GM21360 (cell line): ENCODE measurements around the gene ULBP2.
"Not testable (repeated sequence)": the region's sequence is repeated elsewhere in the genome, so short reads cannot be mapped to it uniquely, and the experiment has no call there.

Experiments
- ATAC-seq: cut with Tn5 transposase; IDR thresholded peaks from one replicate; pipeline ENCODE4 v1.9.1; 2021; ENCODE audit warnings: mild to moderate bottlenecking, moderate library complexity; ENCODE audit not compliant: unreplicated experiment

ULBP2 gene

DNA sequence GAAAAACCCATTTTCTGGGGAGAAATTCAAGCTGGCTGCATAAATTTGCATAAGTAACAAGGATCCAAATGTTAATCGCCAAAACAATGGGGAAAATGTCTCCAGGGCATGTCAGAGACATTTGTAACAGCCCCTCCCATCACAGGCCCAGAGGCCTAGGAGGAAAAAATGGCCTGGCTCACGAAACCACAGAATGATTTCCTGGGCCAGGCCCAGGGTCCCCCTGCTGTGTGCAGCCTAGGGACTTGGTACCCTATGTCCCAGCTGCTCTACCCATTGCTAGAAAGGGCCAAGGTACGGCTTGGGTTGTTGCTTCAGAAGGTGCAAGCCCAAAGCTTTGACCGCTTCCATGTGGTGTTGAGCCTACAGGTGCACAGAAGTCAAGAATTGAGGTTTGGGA is 33.3 kb upstream of the ULBP2 start:
- ATAC-seq: not testable (repeated sequence)

- ATAC-seq: no peak
Measured at GRCh38 chr6:149909701-149910470, 31.9 kb upstream of the ULBP2 start.

- no peak for ATAC-seq
Measured at GRCh38 chr6:149910721-149911151, 31.1 kb upstream of the ULBP2 start.

DNA sequence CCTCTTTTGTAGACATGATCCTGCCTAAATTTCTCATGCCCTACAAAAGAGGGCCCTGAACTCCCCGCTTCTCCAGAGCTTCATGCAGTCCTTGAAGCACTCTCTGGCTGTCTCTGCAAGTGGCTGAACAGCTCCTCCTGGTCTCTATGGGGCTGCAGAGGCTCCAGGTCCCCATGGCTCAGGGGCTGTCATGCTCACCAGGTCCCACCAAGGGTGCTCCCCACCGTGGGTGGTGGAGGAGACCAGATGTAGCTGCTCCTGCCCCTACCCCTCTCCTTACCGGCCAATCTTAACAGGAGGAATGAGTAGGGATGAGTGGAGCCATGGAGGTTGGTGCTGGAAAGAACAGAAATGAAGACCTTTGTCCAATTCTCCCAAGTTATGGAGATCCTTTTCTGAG is 29.1 kb upstream of the ULBP2 start:
- not testable (repeated sequence) for ATAC-seq

DNA sequence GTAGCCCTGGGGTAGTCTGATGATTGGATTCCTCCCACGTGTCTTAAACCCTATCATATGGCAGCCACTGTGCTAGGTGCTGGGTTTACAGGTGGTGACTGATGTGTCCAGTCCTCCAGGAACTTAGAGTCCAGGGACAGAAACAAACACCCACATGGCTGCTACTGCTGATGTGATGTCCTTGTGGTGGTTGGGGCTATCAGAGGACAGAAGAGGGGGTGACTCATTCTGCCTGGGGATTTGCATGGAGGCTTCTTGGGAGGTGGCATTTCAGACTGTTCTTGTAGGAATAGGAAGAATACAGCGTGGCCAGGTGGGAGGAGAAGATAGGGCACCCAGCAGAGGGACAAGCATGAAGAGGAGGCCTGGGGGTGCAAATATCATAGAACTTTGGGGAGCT is 28.7 kb upstream of the ULBP2 start:
- no peak for ATAC-seq

- no peak for ATAC-seq
Measured at GRCh38 chr6:149913540-149914240, 28.1 kb upstream of the ULBP2 start.

DNA sequence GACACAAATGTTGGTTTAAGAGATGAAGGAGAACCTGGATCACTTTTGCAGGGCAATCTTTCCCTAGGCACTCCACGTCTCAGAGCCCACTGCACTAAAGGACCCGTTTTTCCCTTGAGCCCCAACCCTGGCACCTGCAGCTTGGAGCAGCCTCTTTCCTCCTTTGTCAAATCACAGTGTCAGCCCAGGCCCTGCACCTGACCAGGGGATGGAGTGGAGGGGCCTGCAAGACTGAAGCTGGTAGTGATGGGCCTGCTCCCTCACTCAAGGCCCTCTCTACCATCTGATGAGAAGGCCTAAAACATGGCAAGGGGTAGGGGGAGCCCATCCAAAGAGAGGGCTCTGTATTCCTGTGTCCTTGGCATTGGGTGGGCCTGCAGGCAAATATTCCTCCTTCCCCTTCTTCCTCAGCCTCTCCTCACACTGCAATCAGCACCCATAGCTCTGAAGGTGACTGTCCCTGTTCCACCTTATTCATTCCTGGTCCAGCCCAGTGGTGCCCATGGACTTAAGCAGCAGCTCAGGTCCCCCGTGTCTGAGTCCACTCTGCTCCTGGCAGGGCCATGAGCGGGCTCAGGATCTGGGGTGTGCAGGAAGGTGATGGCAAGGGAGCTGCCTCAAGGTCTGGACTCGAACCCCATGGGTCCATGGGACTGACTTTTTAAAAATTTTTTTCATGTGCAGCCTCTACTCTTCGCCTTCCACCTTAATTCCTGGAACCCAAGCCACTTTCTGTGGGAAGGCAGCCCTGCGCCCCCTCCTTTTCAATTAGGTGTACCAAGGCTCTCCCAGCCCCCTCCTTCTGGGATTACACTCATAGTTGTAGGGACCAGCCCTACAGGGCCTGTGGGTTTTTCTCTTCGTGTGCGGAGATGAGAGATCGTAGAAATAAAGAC is 25.6 kb upstream of the ULBP2 start:
- ATAC-seq: no peak

DNA sequence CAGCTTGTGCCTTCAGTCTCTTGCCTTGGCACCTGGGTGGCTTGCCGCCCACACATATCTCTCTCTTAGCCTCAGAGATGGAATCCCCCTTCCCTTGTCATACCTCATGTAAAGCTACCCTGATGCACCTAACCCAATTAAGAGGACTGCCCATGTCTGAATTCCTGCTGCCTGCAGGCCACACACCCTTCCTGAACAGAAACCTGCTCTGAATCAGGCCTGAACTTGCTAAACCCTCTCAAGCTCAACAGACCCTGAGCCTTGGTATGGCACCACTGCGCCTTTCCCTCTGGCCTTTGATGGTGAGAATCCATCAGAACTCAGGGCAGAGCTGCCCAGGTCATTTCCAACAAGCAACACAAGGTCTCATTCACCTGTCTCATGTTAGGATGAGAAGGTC is 24.1 kb upstream of the ULBP2 start:
- no peak for ATAC-seq

DNA sequence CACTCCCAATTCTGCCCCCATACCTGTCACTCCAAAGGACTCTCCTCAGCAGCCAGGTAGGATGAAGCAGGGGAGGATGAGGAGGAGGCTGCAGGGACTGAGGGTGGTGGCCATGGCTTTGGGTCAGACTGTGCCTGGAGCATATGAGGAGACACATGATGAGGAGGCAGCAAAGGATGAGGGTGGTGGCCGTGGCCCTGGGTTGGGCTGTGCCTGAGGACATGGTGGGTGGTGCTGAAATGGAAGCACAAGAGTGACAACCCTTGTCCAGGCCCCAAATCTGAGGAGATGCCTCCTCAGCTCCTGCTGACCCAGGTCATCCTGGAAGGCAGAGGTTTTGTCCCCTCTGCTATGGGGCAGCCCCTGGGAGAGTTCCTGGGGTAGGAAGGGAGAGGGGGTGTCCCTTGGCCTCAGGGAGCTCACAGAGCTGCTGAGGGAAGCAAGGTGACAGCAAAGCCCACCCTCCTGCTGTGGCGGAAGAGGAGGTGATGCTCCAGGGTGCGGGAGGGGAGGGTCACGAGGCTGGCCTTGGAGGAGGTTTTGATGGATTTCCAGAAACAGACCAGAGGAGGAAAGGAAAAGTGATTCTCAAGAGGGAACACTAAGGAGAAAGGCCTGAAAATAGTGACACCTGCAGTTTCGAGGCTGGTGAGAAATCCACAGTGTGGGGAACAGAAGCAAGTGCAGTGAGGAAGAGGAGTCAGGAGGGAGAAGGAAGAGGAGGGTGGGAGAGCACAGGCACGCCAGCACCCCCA is 23.5 kb upstream of the ULBP2 start:
- ATAC-seq: no peak

- ATAC-seq: not testable (repeated sequence)
Measured at GRCh38 chr6:149919126-149919833, 22.5 kb upstream of the ULBP2 start.

DNA sequence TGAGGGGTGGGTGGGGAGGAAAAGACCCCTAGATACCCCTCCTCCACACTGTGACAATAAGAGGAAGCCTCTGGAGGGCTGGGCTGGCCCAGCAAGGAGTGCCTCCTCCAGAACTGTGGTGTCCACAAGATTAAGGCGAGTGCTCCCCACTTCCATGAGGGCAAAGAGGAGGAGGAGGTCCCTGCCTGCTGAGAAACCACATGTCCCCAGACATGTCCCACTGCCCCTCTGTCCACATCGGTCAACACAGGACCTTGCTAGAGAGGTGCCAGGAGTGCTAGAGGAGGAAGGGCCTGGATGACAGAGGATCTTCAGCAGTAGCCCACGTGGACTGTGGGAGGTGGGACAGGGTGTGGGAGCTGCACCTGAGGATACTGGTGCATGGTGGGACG is 22.0 kb upstream of the ULBP2 start:
- ATAC-seq: no peak

- ATAC-seq: no peak
Measured at GRCh38 chr6:149921361-149921760, 20.5 kb upstream of the ULBP2 start.

- not testable (repeated sequence) for ATAC-seq
Measured at GRCh38 chr6:149922091-149922490, 19.7 kb upstream of the ULBP2 start.

DNA sequence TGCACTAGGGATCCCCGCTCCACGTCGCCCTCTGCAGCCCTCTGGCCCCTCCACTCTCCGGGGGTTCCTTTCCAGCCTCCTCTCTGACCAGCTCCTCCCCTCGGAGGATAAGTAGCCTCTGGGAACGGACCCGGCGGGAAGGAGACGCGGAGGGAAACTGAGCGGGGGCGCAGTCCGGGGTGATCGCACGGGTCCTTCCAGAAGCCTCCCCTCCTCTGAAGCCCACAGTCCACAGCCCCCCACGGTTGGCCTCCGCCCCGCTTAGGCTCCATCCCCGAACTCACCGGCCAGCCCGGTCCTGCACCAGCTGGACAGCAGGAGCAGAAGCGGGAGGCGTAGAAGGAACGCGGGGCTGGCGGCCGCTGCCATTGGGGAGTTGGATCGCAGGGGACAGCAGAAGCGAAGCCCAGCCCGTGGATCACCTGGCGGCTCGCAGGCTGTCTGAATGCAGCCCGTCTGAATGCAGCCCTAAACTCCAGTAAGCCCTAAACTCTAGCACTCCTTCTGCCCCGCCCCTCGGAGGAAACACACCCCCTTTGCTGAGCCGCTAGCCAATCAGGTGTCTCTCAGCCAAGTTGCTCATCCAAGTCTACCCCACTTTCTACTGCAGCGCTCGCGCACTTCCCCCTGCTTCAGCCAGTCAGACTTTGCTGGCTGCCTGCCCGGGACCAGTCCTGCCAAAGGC is 19.0 kb upstream of the ULBP2 start, which contains the start of gene RAET1G:
RAET1G (minus strand) TSS at position 480 of the 685 bp plus-strand sequence; CDS start at position 369, 111 bp downstream.
- ATAC-seq: no peak

GRCh38 chr6:149923327-149923986 is 18.4 kb upstream of the ULBP2 start:
- ATAC-seq: no peak

GRCh38 chr6:149924206-149924932 is 17.4 kb upstream of the ULBP2 start:
- no peak for ATAC-seq

DNA sequence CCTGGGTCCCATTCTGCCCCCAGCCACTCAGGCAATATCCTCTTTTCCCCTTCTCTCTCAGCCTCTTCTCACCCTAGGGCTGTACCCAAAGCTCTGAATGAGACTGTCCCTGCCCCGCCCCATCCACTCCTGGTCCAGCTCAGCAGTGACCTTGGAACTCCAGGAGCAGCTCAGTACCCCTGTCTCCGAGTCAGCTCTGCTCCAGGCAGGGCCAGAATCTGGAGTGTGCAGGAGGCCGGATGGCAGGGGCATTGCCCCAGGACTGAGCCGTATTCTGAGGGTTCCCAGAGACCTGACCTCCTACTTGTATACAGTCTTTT is 16.9 kb upstream of the ULBP2 start:
- ATAC-seq: no peak

DNA sequence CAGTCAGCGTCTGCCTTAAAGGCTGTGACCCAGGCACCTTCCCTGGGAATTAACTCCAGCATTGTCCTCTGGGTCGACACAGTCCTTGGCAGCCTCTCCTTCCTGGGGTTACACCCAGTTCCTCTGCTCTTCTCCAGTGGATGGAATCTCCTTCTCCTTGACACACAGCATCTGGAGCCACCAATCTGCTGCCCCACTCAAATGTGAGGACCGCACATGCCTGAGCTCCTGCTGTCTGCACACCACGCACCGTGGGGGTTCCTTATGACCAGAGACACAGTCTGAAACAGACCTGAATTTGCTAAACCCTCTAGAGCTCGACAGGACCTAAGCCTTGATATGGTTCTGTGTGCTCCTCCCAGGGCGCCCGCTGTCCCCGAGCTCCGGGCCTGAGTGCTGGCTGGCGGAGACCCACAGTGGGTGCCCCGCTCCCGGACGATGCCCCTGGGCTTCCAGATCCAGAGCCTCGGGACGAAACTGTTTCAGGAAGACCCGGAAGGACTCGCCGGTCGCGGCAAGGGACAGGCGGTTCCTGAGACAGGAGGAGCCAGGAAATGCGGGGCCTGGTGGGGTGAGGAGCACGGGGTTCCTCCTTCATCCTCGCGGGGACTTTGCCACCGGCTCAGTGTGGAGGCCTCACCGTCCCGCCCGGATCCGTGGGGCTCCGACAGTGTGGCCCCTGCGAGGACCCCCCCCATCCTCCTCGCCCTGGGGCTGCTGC is 16.4 kb upstream of the ULBP2 start:
- ATAC-seq: no peak
